Neural cell (in vitro differentiated cells): ENCODE data around the gene CLCN1. TPM values are rescaled to one million over a fixed set of nuclear protein-coding genes. Genes with fewer than 3 reads are reported as not detected.

Experiments
- H2AFZ ChIP-seq: fragments of 200-600, 300-800 bp; sonication (generic), shearing (Covaris generic); 2 replicates; pipeline ENCODE4 v1.6.0; 2014; ENCODE audit warnings: low read depth, mild to moderate bottlenecking, antibody characterized with exemption, low read length, moderate library complexity
- H3F3A ChIP-seq: fragments of 200-600 bp; shearing (Covaris generic); 2 replicates; pipeline ENCODE4 v1.6.1; 2016; ENCODE audit warnings: mild to moderate bottlenecking, moderate library complexity, mixed read lengths, antibody characterized with exemption, low read length; ENCODE audit not compliant: insufficient read depth, poor library complexity, severe bottlenecking
- H3K27ac ChIP-seq: fragments of 200-600, 300-800 bp; sonication (generic), shearing (Covaris generic); 2 replicates; pipeline ENCODE4 v1.5.1; 2014; ENCODE audit warnings: mild to moderate bottlenecking, low read length, moderate library complexity
- H3K27me3 ChIP-seq: fragments of 300-800, 200-600 bp; sonication (generic), shearing (Covaris generic); 2 replicates; pipeline ENCODE4 v1.6.0; 2014; ENCODE audit warnings: mild to moderate bottlenecking, low read depth, low read length, moderate library complexity; ENCODE audit not compliant: insufficient read depth
- H3K36me3 ChIP-seq: fragments of 300-800, 200-600 bp; sonication (generic), shearing (Covaris generic); 2 replicates; pipeline ENCODE4 v1.5.1; 2014; ENCODE audit warnings: mild to moderate bottlenecking, antibody characterized with exemption, low read length, moderate library complexity; ENCODE audit not compliant: insufficient read depth
- H3K4me2 ChIP-seq: fragments of 300-800, 200-600 bp; sonication (generic), shearing (Covaris generic); 2 replicates; pipeline ENCODE4 v1.6.0; 2014; ENCODE audit warnings: mild to moderate bottlenecking, low read length
- H3K4me3 ChIP-seq: fragments of 300-800, 200-600 bp; sonication (generic), shearing (Covaris generic); 2 replicates; pipeline ENCODE4 v1.5.1; 2014; ENCODE audit warnings: mild to moderate bottlenecking, low read length, moderate library complexity
- H3K79me2 ChIP-seq: fragments of 200-600 bp; shearing (Covaris generic); replicated peaks from 2 replicates; pipeline ENCODE4 v1.6.0; 2014; ENCODE audit warnings: mild to moderate bottlenecking, low read length, moderate library complexity; ENCODE audit not compliant: insufficient read depth
- H3K9ac ChIP-seq: fragments of 300-800, 200-600 bp; sonication (generic), shearing (Covaris generic); 2 replicates; pipeline ENCODE4 v1.6.1; 2016; ENCODE audit warnings: mild to moderate bottlenecking, low read length, mixed read lengths
- H3K9me2 ChIP-seq: fragments of 200-600 bp; shearing (Covaris generic); 2 replicates; pipeline ENCODE4 v1.6.1; 2016; ENCODE audit warnings: mild to moderate bottlenecking, low read length, mixed read lengths; ENCODE audit not compliant: insufficient read depth
- H3K9me3 ChIP-seq: fragments of 200-600, 300-800 bp; sonication (generic), shearing (Covaris generic); 2 replicates; pipeline ENCODE4 v1.6.1; 2016; ENCODE audit warnings: mild to moderate bottlenecking, mixed run types, low read length, moderate library complexity, mixed read lengths
- H4K20me1 ChIP-seq: fragments of 200-600 bp; shearing (Covaris generic); 2 replicates; pipeline ENCODE4 v1.6.1; 2016; ENCODE audit warnings: mild to moderate bottlenecking, mixed run types; ENCODE audit not compliant: insufficient read depth
- EP300 ChIP-seq: fragments of 450-650 bp; conservative IDR thresholded peaks from 2 replicates; pipeline ENCODE4 v1.6.1; 2014; ENCODE audit warnings: antibody characterized with exemption, mild to moderate bottlenecking, moderate library complexity; ENCODE audit not compliant: poor library complexity, severe bottlenecking
- MXI1 ChIP-seq: fragments of 450-650 bp; conservative IDR thresholded peaks from 2 replicates; pipeline ENCODE4 v1.6.1; 2014; ENCODE audit warnings: antibody characterized with exemption, mild to moderate bottlenecking; ENCODE audit not compliant: poor library complexity, severe bottlenecking
- POLR2AphosphoS5 ChIP-seq: IDR thresholded peaks from 2 replicates; pipeline ENCODE4 v1.6.1; 2012
- RAD21 ChIP-seq: fragments of 450-650 bp; conservative IDR thresholded peaks from 2 replicates; pipeline ENCODE4 v1.6.1; 2014; ENCODE audit warnings: antibody characterized with exemption, mild to moderate bottlenecking, moderate library complexity
- TAF1 ChIP-seq: IDR thresholded peaks from 2 replicates; pipeline ENCODE4 v1.6.1; 2012; ENCODE audit warnings: low read depth
- polyA plus RNA-seq: library from polyadenylated mRNA; depleted of rRNA; stranded (reverse); fragments of >200 nt; gene quantifications from 2 replicates; pipeline ENCODE4 v1.2.3, GENCODE V29; 2014
- TF ChIP-seq, protein P1 (sequence below): IDR thresholded peaks from 2 replicates; pipeline ENCODE4 v1.6.1; 2012; ENCODE audit warnings: borderline replicate concordance

CLCN1 gene
- polyA plus RNA-seq, 1 donor from 2014 or later, result not detected

DNA sequence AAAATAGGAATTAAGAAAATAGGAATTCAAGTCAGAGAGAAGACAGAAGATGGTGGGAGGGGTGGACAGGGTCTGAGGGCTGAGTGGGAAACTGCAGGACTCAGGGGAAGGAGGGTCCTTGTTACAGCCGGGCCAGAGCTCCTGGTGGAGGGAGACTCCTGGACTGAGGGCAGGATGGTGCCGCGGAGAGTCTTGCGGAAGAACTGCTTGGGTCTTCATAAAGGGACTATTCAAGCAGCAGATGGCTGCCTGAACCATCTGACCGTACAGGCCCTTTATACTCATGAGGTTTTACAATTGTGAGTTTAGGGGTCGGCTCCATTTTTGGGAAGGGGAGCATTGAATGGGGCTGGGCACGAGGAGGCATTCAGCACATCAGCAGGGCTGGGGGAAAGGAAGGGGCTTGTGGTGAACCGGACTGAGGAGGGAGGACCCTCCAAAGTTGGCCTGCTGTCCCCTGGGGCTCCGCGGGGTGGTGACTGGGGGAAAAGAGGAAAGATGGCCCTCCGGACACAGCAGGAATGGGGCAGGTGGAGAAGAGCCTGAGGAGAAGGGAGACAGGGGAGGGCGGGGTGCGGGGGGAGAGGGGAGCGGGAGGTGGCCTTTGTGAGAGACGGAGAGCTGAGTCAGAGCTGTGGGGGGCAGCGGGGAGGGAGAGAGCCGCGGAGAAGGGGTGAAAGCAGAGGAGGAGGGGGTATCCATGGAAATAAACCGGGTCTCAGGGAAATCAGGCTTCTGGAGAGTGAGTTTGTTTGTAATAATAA, 45.1 kb downstream of the CLCN1 start:
- H3K27me3 ChIP-seq, result no peaks in the 10 kb centered on the region
- no peaks in the 10 kb centered on the region for H3K9me3 ChIP-seq
- no peaks in the 10 kb centered on the region for H3K9me2 ChIP-seq
- H3K4me3 ChIP-seq, result peak overlapping the region; percentile 97
- H3K27ac ChIP-seq, result peak overlapping the region; percentile 92
- peak overlapping the region; percentile 100 for H3K9ac ChIP-seq
- TF ChIP-seq POLR2AphosphoS5, result peak; percentile 40
- TF ChIP-seq, protein P1, sequence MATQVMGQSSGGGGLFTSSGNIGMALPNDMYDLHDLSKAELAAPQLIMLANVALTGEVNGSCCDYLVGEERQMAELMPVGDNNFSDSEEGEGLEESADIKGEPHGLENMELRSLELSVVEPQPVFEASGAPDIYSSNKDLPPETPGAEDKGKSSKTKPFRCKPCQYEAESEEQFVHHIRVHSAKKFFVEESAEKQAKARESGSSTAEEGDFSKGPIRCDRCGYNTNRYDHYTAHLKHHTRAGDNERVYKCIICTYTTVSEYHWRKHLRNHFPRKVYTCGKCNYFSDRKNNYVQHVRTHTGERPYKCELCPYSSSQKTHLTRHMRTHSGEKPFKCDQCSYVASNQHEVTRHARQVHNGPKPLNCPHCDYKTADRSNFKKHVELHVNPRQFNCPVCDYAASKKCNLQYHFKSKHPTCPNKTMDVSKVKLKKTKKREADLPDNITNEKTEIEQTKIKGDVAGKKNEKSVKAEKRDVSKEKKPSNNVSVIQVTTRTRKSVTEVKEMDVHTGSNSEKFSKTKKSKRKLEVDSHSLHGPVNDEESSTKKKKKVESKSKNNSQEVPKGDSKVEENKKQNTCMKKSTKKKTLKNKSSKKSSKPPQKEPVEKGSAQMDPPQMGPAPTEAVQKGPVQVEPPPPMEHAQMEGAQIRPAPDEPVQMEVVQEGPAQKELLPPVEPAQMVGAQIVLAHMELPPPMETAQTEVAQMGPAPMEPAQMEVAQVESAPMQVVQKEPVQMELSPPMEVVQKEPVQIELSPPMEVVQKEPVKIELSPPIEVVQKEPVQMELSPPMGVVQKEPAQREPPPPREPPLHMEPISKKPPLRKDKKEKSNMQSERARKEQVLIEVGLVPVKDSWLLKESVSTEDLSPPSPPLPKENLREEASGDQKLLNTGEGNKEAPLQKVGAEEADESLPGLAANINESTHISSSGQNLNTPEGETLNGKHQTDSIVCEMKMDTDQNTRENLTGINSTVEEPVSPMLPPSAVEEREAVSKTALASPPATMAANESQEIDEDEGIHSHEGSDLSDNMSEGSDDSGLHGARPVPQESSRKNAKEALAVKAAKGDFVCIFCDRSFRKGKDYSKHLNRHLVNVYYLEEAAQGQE, result no peak
- H3K4me2 ChIP-seq, result peak overlapping the region; percentile 44
- no peaks in the 10 kb centered on the region for H3F3A ChIP-seq
- H3K36me3 ChIP-seq, result no peaks in the 10 kb centered on the region
- no peaks in the 10 kb centered on the region for H4K20me1 ChIP-seq
- H3K79me2 ChIP-seq, result peaks cover 13% of the 10 kb centered on the region
- peak overlapping the region; percentile 60 for H2AFZ ChIP-seq

DNA sequence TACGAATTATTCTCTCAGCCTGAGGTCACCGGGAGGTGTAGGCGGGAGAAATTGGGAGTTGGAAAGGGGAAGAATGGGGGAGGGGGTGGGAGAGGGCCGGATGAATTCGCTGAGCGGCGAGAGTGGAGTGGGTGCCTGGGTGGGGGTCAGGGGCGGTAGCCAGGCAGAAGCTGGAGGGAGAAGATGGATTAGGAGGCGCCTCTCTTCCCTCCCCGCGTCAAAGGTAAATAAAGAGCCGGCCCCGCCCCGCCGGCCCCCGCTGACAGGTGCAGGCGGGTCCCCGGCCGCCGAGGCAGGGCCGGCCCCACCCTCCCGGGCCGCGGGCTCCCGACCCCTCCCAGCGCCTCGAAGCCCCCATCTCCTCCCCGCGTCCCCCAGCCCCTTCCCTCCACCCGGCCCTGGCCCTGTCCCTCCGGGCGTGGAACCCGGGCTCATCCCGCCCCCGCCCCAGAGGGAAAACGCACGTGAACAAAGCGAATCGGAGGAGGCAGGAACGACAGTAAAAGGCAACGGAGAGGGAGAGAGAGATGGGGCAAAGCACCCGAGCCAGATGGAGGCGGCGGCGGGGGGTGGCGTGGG, 45.7 kb downstream of the CLCN1 start:
- no peak for TF ChIP-seq EP300
- TF ChIP-seq POLR2AphosphoS5, result peak; percentile 46
- peak; percentile 53 for TF ChIP-seq TAF1
- TF ChIP-seq MXI1, result peak; percentile 11
- Histone ChIP-seq H3K27ac (peak overlapping the region; percentile 92), H3K9me2 (no peaks in the 10 kb centered on the region), H3K79me2 (peaks cover 13% of the 10 kb centered on the region), H3F3A (no peaks in the 10 kb centered on the region), H3K4me3 (peak overlapping the region; percentile 97), H2AFZ (peak overlapping the region; percentile 98), H3K9me3 (no peaks in the 10 kb centered on the region), H3K9ac (peak overlapping the region; percentile 100), H4K20me1 (no peaks in the 10 kb centered on the region), H3K4me2 (peak overlapping the region; percentile 44), H3K27me3 (no peaks in the 10 kb centered on the region), H3K36me3 (no peaks in the 10 kb centered on the region)

DNA sequence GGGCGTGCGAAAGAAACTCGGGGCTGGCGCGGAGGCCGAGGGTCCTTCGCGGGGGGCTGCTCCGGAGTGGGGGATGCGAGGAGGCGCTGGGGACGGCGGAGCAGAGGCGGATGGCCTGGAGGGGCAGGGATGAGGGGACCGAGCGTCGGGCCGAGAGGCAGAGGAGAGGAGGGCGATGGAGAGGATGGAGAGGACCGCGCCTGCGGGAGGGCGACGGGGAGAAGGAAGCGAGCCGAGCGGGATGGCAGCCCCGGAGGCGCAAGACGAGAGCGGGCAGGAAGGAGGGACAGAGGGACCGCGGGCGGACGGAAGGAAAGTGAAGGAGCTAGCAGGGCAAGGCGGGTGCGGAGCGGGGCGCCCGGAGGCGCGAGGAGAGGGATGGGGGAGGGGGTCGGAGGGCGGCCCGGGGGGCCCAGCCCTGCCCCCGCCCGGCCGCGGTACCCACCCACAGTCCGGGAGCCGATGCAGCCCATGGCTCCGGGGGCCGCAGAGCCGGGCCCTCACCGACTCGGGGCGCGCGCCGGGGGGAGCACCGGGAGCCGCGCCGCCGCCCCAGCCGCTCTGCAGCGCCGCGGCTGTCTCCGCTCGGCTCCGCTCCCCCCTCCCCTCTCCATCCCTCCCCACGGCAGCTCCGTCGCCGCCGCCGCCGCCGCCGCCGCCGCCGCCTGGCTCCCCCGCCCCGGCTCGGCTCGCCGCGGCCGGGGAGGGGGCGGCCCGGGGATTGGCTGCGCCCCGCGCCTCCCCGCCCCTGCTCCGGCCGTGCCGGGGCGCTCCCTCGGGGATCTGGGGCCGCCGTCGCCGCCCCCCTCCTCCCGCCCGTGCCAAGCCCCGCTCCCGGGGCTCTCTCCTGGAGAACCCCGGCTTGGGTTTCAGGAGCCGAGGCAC, 46.5 kb downstream of the CLCN1 start, which contains the start of gene FAM131B:
Gene FAM131B, minus strand, starts transcription at position 583 of the 885 bp plus-strand sequence. Its CDS starts 110 bp downstream, at position 473.
- Histone ChIP-seq H4K20me1 (no peaks in the 10 kb centered on the region), H3K79me2 (peaks cover 13% of the 10 kb centered on the region), H3K4me2 (peak within 1 kb of the TSS; percentile 86), H3F3A (no peaks in the 10 kb centered on the region), H3K4me3 (peak within 1 kb of the TSS; percentile 97), H3K9ac (peak within 1 kb of the TSS; percentile 100), H3K27ac (peak within 1 kb of the TSS; percentile 92), H2AFZ (peak within 1 kb of the TSS; percentile 98), H3K9me3 (no peaks in the 10 kb centered on the region), H3K9me2 (no peaks in the 10 kb centered on the region), H3K36me3 (no peaks in the 10 kb centered on the region), H3K27me3 (no peaks in the 10 kb centered on the region)
- TF ChIP-seq TAF1 (peak; percentile 54), EP300 (peak; percentile 17), MXI1 (peak; percentile 11), RAD21 (no peak)
